HG03108 (cell line): ENCODE data around the gene EIF4G3.
"Not testable (repeated sequence)": the region's sequence is repeated elsewhere in the genome, so short reads cannot be mapped to it uniquely, and the experiment has no call there.

Experiments used
- ATAC-seq: cut with Tn5 transposase; IDR thresholded peaks from one replicate; pipeline ENCODE4 v1.9.1; 2021; ENCODE audit warnings: moderate library complexity; ENCODE audit not compliant: unreplicated experiment

EIF4G3 gene

GRCh38 chr1:21037091-21037490 lies 139.6 kb downstream of the EIF4G3 start:
- no peak for ATAC-seq

GRCh38 chr1:21035794-21036193 lies 140.9 kb downstream of the EIF4G3 start:
- no peak for ATAC-seq

DNA sequence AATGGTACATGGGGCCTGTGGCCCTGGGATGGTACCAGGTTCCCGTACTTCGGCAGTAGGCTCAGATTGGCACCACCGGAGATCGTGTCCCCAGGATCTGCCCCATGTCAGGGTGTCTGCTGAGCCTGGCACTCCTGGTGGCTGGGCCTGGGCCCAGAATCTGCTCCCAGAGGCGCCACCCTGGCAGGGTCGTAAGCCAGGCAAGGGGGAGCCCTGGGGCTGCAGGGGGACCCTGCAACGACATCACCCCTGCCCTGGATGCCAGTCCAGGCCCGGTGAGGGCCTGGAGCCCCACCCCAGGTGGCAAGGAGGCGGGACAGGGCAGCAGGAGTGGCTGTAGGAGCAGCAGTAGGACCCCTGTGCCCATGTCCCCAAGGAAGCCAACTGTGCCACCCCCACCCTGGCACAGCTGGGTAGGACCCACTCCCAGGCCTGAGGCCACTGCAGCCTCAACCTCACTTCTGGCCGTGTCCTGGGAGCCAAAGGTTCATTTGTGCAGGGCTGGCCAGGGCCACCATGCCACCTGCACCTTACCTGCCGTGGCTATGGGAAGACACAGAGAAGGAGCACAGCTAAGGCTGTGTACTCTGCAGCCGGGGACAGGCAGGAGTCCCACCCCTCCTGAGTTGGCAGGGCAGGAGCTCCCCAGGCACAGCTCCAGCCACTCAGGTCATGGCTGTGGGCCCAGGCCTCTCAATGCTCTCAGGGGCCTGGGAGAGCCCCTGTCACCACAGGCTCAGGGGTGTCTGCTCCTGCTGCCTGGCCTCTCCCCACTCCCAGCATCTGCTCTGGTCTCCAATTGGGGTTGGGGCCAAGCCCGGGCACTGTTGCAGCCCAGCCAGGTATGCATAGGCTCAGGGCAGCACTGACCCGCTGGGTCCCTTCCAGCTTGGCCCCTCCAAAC lies 141.7 kb downstream of the EIF4G3 start:
- ATAC-seq, result no peak

DNA sequence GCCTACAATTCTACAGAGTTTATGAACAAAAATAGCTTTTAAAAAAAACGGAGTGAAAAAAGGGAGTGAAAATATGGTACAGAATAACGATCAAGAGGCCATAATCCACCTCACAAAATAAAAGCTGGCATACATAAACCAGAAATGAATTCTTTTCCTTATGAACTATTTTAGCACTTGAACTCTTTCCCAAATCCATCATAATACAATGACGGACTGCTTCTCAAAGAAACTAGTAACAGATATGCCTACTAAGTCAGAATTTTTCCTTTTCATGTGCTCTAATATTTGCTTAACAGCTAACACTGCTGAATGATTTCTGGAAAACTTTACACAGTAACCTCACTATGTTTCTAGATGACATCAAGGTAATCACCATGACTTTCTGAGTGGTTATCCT lies 144.0 kb downstream of the EIF4G3 start:
- no peak for ATAC-seq

- ATAC-seq, result no peak
Measured at GRCh38 chr1:21030181-21030580, 146.5 kb downstream of the EIF4G3 start.

DNA sequence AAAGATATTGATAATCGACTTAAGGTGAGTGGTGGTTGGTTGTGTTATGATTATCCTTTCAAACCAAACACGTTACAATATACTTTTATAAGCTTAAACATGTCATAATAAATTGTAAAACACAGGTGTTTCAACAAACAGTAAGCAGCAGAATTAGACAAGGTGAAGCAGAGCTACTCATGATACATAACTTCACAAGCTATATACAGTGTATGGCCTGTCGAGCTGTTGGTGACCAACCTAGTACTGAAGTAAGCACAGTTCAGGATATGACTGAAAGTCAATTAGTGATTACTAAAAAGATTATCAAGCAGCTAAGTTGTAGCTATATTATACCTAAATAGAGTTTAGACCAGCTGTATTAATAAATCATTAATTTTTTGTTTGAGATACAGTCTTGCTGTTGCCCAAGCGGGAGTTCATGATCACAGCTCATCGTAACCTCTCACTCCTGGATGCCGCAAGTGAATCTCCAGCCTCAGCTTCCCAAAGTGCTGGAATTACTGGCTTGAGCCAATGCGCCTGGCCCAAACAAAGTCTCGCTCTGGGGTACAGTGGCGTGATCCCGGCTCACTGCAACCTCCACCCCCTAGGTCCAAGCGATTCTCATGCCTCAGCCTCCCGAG lies 148.1 kb downstream of the EIF4G3 start:
- ATAC-seq, result no peak

DNA sequence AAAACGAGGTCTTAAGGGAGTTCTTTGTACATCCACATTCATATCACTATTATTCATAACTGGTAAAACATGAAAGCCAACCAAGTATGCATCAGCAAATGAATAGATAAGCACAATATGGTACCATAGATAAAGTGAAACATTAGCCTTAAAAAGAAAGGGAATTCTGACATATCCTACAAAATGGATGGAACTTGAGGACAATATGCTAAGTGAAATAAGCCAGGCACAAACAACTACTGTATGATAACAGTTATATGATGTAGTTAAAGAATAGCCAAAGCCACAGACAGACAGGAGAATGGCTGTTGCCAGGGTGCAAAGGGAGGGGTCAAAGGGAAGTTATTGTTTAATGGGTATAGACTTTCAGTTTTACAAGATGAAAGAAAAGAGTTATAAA lies 148.9 kb downstream of the EIF4G3 start:
- no peak for ATAC-seq

GRCh38 chr1:21024918-21025317 lies 151.8 kb downstream of the EIF4G3 start:
- ATAC-seq, result no peak

DNA sequence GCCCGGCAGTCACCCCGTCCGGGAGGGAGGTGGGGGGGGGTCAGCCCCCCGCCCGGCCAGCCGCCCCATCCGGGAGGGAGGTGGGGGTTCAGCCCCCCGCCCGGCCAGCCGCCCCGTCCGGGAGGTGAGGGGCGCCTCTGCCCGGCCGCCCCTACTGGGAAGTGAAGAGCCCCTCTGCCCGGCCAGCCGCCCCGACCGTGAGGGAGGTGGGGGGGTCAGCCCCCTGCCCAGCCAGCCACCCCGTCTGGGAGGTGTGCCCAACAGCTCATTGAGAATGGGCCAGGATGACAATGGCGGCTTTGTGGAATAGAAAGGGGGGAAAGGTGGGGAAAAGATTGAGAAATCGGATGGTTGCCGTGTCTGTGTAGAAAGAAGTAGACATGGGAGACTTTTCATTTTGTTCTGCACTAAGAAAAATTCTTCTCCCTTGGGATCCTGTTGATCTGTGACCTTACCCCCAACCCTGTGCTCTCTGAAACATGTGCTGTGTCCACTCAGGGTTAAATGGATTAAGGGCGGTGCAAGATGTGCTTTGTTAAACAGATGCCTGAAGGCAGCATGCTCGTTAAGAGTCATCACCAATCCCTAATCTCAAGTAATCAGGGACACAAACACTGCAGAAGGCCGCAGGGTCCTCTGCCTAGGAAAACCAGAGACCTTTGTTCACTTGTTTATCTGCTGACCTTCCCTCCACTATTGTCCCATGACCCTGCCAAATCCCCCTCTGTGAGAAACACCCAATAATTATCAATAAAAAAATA lies 152.4 kb downstream of the EIF4G3 start:
- ATAC-seq, result not testable (repeated sequence)

DNA sequence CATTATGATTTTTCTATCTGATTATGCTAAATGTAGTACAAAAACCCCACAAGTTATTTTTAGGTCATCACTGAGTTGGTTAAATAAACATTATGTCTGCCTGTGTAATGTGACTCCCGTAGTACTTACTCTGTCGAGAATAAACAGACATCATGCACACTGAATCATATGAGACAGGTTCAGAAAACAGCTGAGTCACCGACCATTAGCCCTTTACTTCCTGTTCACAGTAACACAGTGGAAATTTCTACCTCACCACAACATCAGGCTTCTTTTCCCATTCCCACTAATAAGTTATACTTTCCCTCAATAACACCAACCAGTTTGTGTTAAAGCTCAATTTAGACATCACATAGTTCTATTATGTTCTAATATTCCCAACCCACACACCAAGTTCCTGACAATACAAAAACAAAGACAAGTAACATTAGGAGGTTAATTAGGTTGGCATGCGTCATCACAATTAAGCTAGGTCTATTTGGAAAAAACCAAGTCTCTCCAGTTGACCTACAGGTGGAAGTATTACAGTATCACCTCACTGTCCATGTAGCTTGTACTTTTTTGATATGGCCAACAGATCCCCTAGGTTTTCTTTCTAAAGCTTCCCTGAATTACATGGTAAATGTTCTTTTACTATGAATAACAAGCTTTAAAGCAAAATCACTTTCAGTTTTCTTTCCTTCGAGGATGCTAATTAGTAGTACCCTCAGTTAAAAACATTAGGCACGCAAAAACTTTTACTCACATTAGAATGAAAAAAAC lies 154.2 kb downstream of the EIF4G3 start:
- ATAC-seq, result peak; percentile 91

DNA sequence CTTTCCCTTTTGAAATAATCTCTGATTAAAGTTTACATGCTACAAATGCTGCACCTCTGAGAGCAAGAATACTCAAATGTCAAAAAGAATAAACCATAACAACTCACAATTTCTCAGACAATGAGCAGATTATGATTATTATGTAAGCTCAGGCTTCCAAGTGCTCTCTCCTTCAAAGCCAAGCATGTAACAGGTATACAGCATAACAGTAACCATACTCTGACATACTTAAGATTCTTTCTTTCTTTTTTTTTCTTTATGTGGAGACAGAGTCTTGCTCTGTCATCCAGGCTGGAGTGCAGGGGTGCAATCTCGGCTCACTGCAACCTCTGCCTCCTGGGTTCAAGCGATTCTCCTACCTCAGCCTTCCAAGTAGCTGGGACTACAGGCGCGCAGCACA lies 155.4 kb downstream of the EIF4G3 start:
- no peak for ATAC-seq

GRCh38 chr1:21020151-21020550 lies 156.5 kb downstream of the EIF4G3 start:
- no peak for ATAC-seq

DNA sequence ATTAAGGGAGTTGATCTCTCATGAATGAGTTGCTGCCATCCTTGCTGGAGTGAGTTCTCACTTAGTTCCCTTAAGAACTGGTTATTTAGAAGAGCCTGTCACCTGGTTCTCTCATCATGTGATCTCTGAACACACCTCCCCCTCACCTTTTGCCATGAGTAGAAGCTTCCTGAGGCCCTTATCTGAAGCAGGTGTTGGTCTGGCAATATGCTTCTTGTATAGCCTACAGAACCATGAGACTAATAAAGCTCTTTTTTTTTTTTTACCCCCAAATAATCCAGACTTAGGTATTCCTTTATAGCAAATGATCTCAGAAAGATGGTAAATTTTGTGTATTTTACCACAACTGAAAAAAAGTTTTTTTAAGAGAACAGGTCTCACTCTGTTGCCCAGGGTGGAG lies 158.0 kb downstream of the EIF4G3 start:
- no peak for ATAC-seq

GRCh38 chr1:21013510-21013909 lies 163.2 kb downstream of the EIF4G3 start:
- ATAC-seq, result no peak

DNA sequence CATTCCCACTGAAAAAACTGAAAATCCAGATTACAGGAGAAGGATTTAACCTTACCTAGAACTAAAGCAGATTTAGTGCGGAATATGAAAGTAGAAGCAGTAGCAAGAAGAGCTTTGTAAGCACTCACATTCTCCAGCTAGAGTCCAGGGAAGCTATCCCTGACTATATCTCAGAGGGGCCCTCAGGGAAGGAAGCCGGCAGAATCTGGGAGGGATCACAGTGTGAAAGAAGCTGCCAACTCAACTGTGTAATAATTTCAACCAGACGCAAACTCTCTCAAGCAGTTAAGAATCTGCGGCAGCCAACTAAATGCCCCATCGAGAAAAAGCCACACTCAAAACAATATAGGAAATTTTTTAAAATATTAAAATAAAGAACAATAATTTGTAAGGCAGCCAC lies 163.8 kb downstream of the EIF4G3 start:
- no peak for ATAC-seq

- no peak for ATAC-seq
Measured at GRCh38 chr1:21007876-21008275, 168.8 kb downstream of the EIF4G3 start.

- ATAC-seq, result no peak
Measured at GRCh38 chr1:21005466-21006239, 171.0 kb downstream of the EIF4G3 start.

DNA sequence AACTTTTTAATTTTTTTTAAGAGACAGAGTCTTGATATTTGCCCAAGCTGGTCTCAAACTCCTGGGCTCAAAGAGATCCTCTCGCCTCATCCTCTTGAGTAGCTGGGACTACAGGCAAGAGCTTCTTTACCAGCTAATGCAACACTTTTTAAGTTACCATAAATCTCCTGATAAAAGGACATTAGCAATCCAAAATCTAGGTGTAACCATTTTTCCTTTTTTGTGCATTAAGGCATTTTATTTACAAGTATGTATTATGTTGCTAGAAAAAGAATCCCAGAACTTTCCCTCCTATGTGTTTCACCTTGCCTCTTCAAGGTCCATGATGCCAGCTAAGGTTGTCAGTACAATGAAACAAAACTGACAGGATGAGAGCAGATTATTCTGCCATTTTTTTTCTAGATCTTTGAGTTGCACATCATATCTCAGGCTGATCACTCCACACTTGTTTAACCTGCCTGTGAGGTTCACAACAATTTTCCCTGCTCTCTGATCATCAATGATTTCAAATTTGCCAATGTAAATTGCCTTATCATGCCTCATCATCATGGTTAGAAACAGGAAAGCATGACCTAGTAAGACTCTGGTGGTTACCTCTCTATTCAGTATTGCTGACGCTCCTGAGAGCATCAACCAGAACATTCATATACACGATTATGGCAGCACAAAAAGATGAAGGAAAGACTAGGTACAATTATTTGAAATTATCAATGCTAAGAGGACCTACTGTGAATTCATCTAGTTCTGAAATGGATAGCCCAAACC lies 173.2 kb downstream of the EIF4G3 start:
- no peak for ATAC-seq

GRCh38 chr1:21001042-21001441 lies 175.7 kb downstream of the EIF4G3 start:
- ATAC-seq, result no peak

DNA sequence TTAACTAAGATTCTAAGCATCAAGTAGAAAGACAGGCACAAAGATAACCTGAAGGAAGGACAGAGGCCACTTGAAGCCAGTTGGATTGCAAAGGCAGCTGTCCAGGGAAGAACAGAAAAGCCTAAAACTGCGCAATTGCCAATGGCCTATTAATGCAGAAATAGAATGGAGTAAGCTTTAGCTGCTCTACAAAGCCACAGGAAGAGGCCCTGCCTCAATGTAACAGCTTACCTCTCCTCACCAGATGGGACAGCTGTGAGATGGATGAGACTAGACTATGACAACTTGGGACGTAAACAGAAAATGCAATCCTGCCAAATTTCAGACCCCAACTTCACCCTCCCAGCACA lies 176.5 kb downstream of the EIF4G3 start:
- no peak for ATAC-seq
